LNCaP clone FGC (cell line): Measurements from ENCODE around the gene WNT3A.

ENCODE experiments used
- DNase-seq: peaks from one replicate; pipeline ENCODE4 v3.0.0-alpha.2; 2011; ENCODE audit warnings: low read depth
- H3K4me3 ChIP-seq: 2 replicates; pipeline ENCODE4 v1.5.1; 2011; ENCODE audit warnings: mild to moderate bottlenecking, low read depth, low read length, control low read depth
- TF ChIP-seq, protein P1 (sequence below): IDR thresholded peaks from 2 replicates; pipeline ENCODE4 v1.5.1; 2012; ENCODE audit warnings: mild to moderate bottlenecking; ENCODE audit not compliant: control insufficient read depth, insufficient read depth; ENCODE audit errors: extremely low read depth

The WNT3A gene

DNA sequence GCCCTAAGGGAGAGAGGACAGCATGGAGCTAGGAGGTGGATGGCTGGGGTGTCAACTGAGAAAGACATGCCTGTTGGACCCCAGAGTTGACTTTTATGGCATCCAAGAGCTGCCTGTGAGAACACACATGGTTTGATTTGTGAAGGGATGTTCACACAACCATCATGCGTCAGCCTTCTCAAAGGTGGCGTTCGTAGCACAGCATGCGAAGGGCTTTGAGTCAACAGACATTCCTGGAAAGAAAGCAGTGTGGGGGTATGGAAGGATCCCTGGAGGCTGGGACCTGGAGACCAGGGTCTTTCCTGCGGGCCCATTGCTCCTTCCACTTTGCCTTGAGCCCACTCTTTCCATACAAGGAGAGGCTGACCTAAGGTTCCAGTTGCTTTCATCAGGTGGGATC is 6.4 kb upstream of the WNT3A start:
- no peak for DNase-seq
- TF ChIP-seq, protein P1, sequence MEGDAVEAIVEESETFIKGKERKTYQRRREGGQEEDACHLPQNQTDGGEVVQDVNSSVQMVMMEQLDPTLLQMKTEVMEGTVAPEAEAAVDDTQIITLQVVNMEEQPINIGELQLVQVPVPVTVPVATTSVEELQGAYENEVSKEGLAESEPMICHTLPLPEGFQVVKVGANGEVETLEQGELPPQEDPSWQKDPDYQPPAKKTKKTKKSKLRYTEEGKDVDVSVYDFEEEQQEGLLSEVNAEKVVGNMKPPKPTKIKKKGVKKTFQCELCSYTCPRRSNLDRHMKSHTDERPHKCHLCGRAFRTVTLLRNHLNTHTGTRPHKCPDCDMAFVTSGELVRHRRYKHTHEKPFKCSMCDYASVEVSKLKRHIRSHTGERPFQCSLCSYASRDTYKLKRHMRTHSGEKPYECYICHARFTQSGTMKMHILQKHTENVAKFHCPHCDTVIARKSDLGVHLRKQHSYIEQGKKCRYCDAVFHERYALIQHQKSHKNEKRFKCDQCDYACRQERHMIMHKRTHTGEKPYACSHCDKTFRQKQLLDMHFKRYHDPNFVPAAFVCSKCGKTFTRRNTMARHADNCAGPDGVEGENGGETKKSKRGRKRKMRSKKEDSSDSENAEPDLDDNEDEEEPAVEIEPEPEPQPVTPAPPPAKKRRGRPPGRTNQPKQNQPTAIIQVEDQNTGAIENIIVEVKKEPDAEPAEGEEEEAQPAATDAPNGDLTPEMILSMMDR: no peak
- H3K4me3 ChIP-seq: no peak overlapping the region

DNA sequence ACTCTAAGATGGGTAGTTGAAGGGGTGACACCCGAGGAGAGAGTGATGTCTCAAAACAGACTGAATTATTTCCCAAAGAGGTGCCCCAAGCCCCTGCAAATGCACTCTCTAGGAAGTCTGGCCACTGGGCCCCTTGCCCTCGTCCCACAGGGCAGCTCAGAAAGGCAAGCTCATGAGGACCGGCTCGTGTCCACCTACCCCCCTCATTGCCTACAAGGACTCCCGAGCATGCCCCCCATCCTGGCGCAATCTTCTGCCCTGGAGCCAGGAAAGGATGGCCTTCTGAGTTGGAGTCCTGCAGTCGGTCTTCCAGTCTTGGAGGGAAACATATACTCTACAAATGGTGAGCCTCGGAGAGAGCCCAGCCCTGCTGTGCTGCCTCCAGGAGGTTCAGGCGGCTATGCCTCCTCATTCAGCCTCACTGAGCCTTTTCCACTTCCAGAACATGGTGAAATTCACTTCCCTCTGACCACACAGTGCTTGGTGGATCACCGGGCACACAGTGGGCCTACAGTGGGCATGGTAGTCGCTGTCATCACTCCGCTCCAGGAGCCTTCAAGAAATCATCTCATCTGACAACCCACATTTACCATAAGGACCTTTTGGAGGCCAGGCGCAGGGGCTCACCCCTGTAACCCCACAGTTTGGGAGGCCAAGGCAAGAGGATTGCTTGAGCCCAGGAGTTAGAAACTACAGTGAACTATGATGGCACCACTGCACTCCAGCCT is 5.8 kb upstream of the WNT3A start:
- no peak for DNase-seq
- TF ChIP-seq, protein P1: no peak
- H3K4me3 ChIP-seq: no peak overlapping the region

DNA sequence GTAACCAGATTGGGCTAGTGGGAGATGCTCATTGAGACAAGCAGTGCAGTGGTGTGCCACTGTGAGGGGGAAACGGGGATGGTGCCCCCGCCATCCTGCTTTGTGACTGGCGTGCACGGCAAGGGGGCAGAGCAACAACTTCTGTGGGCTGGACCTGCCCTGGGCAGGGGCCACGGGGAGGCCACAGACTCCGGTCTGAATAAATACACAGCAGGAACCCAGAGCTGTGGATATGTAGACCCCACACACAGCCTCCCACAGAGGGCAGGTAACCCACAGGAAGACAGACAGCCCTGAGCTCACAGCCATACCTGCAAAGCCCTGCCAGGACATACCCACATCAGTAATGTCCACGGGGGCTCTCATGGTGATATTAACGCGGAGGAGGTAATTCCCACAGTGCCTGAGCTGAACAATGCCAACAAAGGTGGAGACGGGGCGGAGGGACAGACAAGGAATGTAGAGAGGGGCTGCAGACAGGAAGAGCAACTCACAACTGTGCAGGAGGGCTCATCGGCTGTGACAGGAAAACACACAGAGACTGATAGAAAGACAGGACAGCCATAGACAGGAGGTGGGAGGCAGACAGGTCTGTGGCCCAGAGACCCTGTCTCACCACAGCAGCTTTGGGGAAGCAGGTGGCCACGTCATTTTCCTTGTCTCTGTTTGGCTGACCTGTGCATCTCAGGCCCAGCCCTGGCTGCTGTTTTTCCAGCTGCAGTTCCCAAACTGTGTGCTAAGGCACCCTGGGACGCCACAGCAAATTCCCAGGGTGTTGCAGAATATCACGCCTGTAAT is 4.9 kb upstream of the WNT3A start:
- TF ChIP-seq, protein P1: no peak
- no peak for DNase-seq
- H3K4me3 ChIP-seq: no peak overlapping the region

DNA sequence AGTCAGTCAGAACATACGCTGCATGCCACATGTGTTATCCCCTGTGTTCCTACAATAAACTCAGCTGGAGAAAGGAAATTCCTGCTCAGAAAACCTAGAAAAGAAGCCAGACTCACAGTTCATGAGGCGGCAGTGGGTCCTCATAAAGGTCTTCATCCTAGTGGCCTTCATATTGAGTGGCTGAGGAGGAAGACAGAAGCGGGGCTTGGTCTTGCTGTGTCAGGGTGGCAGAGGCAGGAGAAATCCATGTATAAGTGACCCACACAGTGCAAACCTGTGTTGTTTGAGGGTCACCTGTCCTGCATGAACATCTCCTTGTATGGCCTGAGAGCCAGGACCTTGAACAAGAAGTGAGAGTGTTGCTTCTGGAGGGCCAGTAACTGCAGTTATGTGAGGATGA is 4.0 kb upstream of the WNT3A start:
- TF ChIP-seq, protein P1: no peak
- DNase-seq: no peak
- H3K4me3 ChIP-seq: no peak overlapping the region

DNA sequence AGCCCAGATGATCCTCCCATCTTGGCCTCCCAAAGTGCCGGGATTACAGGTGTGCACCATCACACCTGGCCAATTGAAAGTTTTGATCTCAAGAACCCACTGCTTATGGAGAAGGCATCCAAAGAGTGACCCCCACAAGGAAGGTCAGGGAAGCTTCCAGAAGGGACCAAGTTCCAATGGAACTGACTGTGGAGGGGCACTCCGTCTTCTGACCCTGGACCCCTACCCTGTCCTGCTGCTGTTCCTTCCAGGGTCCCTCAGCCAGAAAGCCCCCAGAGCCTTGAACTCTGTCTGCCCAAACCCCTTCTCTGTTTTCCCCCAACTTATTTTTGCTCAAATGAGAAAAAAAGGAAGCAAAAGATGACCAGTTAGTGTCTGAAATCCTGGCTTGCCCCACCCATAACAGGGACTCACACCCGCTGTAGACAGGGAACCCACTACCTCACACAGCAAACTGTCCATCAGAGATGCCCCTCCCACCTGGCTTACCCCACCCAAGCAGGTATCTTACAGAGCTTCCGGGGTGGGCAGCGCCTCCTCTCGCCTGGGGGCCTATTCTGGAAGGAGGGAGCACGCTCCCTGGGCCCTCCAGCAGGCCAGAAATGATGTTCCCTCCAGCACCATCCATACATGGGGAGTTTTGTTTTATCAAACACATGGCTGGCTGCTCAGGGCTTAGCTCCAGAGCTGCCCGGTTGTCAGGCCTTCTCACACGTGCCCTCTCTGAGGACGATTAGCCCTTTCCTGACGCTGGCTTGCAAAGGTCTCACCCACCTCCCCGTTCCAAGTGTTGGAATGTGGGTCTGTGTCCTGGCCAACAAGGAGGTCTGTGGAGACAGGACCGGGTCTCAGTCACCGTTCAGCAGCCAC is 3.1 kb upstream of the WNT3A start:
- no peak for DNase-seq
- no peak overlapping the region for H3K4me3 ChIP-seq
- TF ChIP-seq, protein P1: no peak

DNA sequence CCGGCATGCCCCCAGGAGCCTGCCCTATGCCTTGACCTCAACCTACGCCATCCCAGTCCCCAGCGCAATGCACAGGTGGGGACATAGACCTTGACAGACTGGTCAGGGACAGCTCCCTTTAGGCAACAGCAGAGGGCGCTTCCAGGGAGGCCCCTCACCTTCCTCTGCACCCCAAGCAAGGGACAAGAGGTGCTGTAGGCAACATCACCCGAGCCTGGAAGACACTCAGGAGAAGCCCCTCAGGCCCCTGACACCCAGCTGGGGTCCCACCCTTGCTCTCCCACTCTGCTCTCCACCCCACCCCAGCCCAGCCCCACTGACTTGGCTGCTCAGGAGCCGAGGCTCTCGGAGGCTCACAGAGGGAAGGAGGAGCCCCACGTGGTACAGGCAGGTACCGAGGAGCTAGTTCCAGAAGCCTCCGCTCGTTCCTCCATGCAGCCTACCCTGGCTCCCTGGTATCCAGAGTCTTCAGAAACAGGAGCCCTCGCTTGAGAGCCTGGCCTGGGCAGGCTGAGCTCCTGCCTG is 2.4 kb upstream of the WNT3A start:
- TF ChIP-seq, protein P1: peak; percentile 48
- DNase-seq: no peak
- no peak overlapping the region for H3K4me3 ChIP-seq
